ENCODE results near the gene TEX264.

Gene TEX264

GRCh38 chr3:51680663-51681230 lies 9.7 kb downstream of the TEX264 start:
- no peak for DNase-seq (ENCODE audit: extremely low read depth, low read depth)
- TF ChIP-seq CTCF (IDR thresholded peaks at IDR 0.05; ENCODE audit: low read depth, low read length), result no peak

- DNase-seq (ENCODE audit: extremely low read depth, low read depth), result no peak
- TF ChIP-seq CTCF (IDR thresholded peaks at IDR 0.05; ENCODE audit: low read depth, low read length), result no peak
Observed at GRCh38 chr3:51681453-51681852, 10.4 kb downstream of the TEX264 start.

GRCh38 chr3:51682079-51682478 lies 11.0 kb downstream of the TEX264 start:
- TF ChIP-seq CTCF (IDR thresholded peaks at IDR 0.05; ENCODE audit: low read depth, low read length), result peak; percentile 82
- DNase-seq (ENCODE audit: extremely low read depth, low read depth), result peak; percentile 64

- no peak for DNase-seq (ENCODE audit: extremely low read depth, low read depth)
- TF ChIP-seq CTCF (IDR thresholded peaks at IDR 0.05; ENCODE audit: low read depth, low read length), result no peak
Observed at GRCh38 chr3:51682526-51682925, 11.5 kb downstream of the TEX264 start.

GRCh38 chr3:51683566-51683965 lies 12.5 kb downstream of the TEX264 start:
- no peak for TF ChIP-seq CTCF (IDR thresholded peaks at IDR 0.05; ENCODE audit: low read depth, low read length)
- no peak for DNase-seq (ENCODE audit: extremely low read depth, low read depth)

- no peak for TF ChIP-seq CTCF (IDR thresholded peaks at IDR 0.05; ENCODE audit: low read depth, low read length)
- DNase-seq (ENCODE audit: extremely low read depth, low read depth), result no peak
Observed at GRCh38 chr3:51684971-51685751, 14.1 kb downstream of the TEX264 start.

- TF ChIP-seq CTCF (IDR thresholded peaks at IDR 0.05; ENCODE audit: low read depth, low read length), result no peak
- DNase-seq (ENCODE audit: extremely low read depth, low read depth), result no peak
Observed at GRCh38 chr3:51686056-51686455, 15.0 kb downstream of the TEX264 start.
